ENCODE results near the gene C1orf167. TPM values are rescaled to one million over a fixed set of nuclear protein-coding genes. Genes with fewer than 3 reads are reported as not detected.

C1orf167 gene
- total and polyA plus RNA-seq, 10 donors, result 0.74 to 4.8 (median 0.88) TPM; not detected in 1

- peak overlapping the region; percentile 70 to 91 (median 86) for H3K27ac ChIP-seq
- peak; percentile 90 for DNase-seq
- intact Hi-C loops (cut with DNase I; ENCODE audit: low total_unique reads), result no loop called here
- no peak overlapping the region for H3K4me3 ChIP-seq
- H3K27me3 ChIP-seq (replicated peaks in 1 of 7), result no peaks in the 10 kb centered on the region
- no peak for TF ChIP-seq POLR2A (IDR thresholded peaks at IDR 0.05)
- TF ChIP-seq POLR2AphosphoS5 (IDR thresholded peaks at IDR 0.05), result peak; percentile 81 to 94 (median 87)
- 65 to 83% (median 71%) methylated on average over 17 to 19 of the region's 19 CpGs for WGBS, 5 donors
- H3K36me3 ChIP-seq, result peaks cover 4 to 82% (median 58%) of the 10 kb centered on the region in 6 donors
- H3K9me3 ChIP-seq, result no peaks in the 10 kb centered on the region
- H3K4me1 ChIP-seq, result peaks cover 45 to 93% (median 69%) of the 10 kb centered on the region in 6 donors
Observed at GRCh38 chr1:11790880-11791715, 29.1 kb downstream of the C1orf167 start.

- 89 to 96% (median 91%) methylated on average over 11 of the region's 11 CpGs for WGBS, 5 donors
- peak; percentile 54 for DNase-seq
- Histone ChIP-seq H3K27me3 (replicated peaks in 1 of 7) (no peaks in the 10 kb centered on the region), H3K4me3 (no peak overlapping the region), H3K4me1 (peaks cover 44 to 93% (median 68%) of the 10 kb centered on the region in 6 donors), H3K27ac (peak overlapping the region; percentile 70 to 91 (median 86)), H3K9me3 (no peaks in the 10 kb centered on the region), H3K36me3 (peaks cover 4 to 92% (median 62%) of the 10 kb centered on the region in 6 donors)
- intact Hi-C loops (cut with DNase I; ENCODE audit: low total_unique reads), result no loop called here
- TF ChIP-seq POLR2AphosphoS5 (IDR thresholded peaks at IDR 0.05) (no peak), CTCF (IDR thresholded peaks at IDR 0.05 in 8 of 11, conservative IDR thresholded peaks at IDR 0.05 in 3 of 11) (no peak), POLR2A (IDR thresholded peaks at IDR 0.05) (no peak)
Observed at GRCh38 chr1:11792106-11792505, 30.1 kb downstream of the C1orf167 start.

GRCh38 chr1:11793819-11794218 is 31.8 kb downstream of the C1orf167 start:
- peak; percentile 66 for DNase-seq
- WGBS, 5 donors, result 92 to 96% (median 94%) methylated on average over 9 to 15 of the region's 15 CpGs
- Histone ChIP-seq H3K4me1 (peaks cover 30 to 91% (median 67%) of the 10 kb centered on the region in 6 donors), H3K27me3 (replicated peaks in 1 of 7) (no peaks in the 10 kb centered on the region), H3K4me3 (no peak overlapping the region), H3K27ac (peak overlapping the region in 6 of 8 donors; percentile 27 to 89 (median 80)), H3K36me3 (peaks cover 4 to 99% (median 69%) of the 10 kb centered on the region in 6 donors), H3K9me3 (no peaks in the 10 kb centered on the region)
- TF ChIP-seq POLR2AphosphoS5 (IDR thresholded peaks at IDR 0.05) (peak in 2 of 3 donors; percentile 6 to 48), POLR2A (IDR thresholded peaks at IDR 0.05) (no peak)
- intact Hi-C loops (cut with DNase I; ENCODE audit: low total_unique reads), result no loop called here

GRCh38 chr1:11794446-11795237 is 32.6 kb downstream of the C1orf167 start:
- peak; percentile 54 for DNase-seq
- Histone ChIP-seq H3K9me3 (no peaks in the 10 kb centered on the region), H3K4me1 (peaks cover 23 to 91% (median 62%) of the 10 kb centered on the region in 6 donors), H3K4me3 (no peak overlapping the region), H3K27ac (peak overlapping the region in 6 of 8 donors; percentile 27 to 89 (median 80)), H3K36me3 (peaks cover 4 to 99% (median 76%) of the 10 kb centered on the region in 6 donors), H3K27me3 (replicated peaks in 1 of 7) (no peaks in the 10 kb centered on the region)
- 90 to 96% (median 95%) methylated on average over 12 to 19 of the region's 19 CpGs for WGBS, 5 donors
- peak in 2 of 3 donors; percentile 22 to 62 for TF ChIP-seq POLR2AphosphoS5 (IDR thresholded peaks at IDR 0.05)
- TF ChIP-seq CTCF (IDR thresholded peaks at IDR 0.05 in 8 of 11, conservative IDR thresholded peaks at IDR 0.05 in 3 of 11), result no peak
- intact Hi-C loops (cut with DNase I; ENCODE audit: low total_unique reads), result no loop called here
